Measurements from ENCODE around the gene WDR37.

Gene WDR37

DNA sequence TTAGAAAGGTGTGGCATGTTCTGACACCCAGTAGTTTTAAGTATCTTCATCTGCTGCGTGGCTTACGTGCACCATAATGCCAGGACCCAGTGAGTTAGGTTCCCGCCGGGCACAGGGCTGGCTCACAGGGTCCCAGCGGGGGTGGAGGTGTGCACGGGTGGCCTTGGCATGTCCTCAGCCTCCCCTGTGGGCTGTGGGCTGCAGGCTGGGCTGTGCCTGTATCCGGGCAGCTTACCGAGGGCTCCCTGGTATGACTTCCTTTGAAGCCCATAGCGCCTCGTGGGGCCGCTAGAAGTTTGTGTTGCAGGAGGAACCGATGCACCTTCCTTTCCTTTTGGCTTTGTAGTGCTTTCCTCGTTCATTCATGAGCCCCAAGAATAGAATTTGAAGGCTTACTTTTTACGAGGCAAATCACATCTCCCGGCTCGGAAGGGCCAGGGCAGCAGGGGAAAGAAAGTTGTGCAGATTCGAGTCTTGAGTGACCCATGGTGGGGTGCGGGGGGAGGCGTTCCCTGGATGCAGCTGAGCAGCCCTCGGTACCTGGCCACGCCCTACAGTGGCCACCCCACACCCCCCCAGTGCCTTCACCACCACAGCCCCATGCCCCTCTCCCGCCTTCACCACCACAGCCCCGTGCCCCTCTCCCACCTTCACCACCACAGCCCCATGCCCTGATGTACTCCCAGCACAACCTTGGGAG is 113.2 kb downstream of the WDR37 start:
- no peaks in the 10 kb centered on the region for H3K79me2 ChIP-seq (ENCODE audit: control insufficient read depth, low read length)
- no peaks in the 10 kb centered on the region for H3F3A ChIP-seq (ENCODE audit: control insufficient read depth, insufficient read depth)
- no peaks in the 10 kb centered on the region for H3K9me3 ChIP-seq (ENCODE audit: control insufficient read depth, insufficient read depth, low read length)
- H3K36me3 ChIP-seq (ENCODE audit: control insufficient read depth, low read length): no peaks in the 10 kb centered on the region
- no peak overlapping the region for H3K4me2 ChIP-seq (ENCODE audit: low read length)
- no peaks in the 10 kb centered on the region for H3K27me3 ChIP-seq (ENCODE audit: control insufficient read depth, low read length)
- TF ChIP-seq EZH2phosphoT487 (IDR thresholded peaks at IDR 0.05; ENCODE audit: borderline replicate concordance, low read length) (no peak), CTCF (IDR thresholded peaks at IDR 0.05; ENCODE audit: low read depth, low read length, poor library complexity, severe bottlenecking) (no peak)
- no peaks in the 10 kb centered on the region for H3K4me1 ChIP-seq (ENCODE audit: control insufficient read depth, low read length)
- no peaks in the 10 kb centered on the region for H3K9me2 ChIP-seq (replicated peaks; ENCODE audit: control insufficient read depth, low read length)
- no peak overlapping the region for H3K27ac ChIP-seq (ENCODE audit: low read depth, low read length)
- no peak overlapping the region for H3K4me3 ChIP-seq (ENCODE audit: low read length)
- H4K20me1 ChIP-seq (ENCODE audit: control insufficient read depth, insufficient read depth, low read depth, low read length): no peaks in the 10 kb centered on the region

DNA sequence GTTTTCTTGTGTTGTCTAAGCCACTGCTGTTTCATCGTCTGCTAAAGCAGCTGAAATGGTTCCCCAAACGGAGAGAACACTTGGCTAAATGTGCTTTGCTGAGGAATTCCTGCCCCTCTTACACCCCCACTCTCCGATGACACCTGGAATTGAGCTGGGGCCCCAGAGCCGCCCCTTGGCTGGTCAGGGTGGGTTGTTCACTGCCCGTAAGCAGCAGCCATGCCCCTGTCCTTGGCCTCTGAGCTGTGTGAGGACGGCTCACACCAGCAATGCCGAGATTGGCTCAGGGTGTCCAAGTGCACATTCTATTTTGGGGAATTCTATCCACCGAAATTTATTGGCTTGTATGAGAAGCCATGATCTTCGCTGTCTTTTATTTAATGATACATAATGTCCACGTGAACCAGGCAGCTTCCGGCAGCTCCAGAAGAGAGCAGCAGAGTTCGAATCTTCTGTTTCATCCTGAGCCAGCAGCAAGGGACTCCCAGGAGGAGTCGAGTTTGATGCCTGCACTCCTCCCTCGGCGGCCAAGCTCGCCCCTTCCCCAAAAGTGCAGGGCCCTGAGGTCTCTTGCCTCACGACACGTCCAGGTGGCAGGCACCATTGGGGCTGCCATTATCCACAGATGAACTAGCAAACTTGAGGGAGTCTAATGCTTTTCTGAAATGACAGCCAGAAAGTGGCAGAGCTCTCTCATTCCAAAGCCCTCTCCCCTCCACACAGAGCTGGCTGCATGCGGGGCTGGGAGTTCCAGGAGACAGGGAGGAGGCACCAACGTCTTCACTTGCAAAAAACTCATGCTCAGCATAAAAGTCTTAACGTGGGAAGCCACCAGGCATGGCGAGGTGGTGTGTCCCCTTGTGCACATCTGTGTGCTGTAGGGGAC is 114.0 kb downstream of the WDR37 start:
- no peaks in the 10 kb centered on the region for H3K36me3 ChIP-seq (ENCODE audit: control insufficient read depth, low read length)
- no peak overlapping the region for H3K4me2 ChIP-seq (ENCODE audit: low read length)
- H3K27ac ChIP-seq (ENCODE audit: low read depth, low read length): no peak overlapping the region
- no peak for TF ChIP-seq CTCF (IDR thresholded peaks at IDR 0.05; ENCODE audit: low read depth, low read length, poor library complexity, severe bottlenecking)
- TF ChIP-seq EZH2phosphoT487 (IDR thresholded peaks at IDR 0.05; ENCODE audit: borderline replicate concordance, low read length): no peak
- no peaks in the 10 kb centered on the region for H3K9me2 ChIP-seq (replicated peaks; ENCODE audit: control insufficient read depth, low read length)
- no peaks in the 10 kb centered on the region for H4K20me1 ChIP-seq (ENCODE audit: control insufficient read depth, insufficient read depth, low read depth, low read length)
- H3F3A ChIP-seq (ENCODE audit: control insufficient read depth, insufficient read depth): no peaks in the 10 kb centered on the region
- H3K9me3 ChIP-seq (ENCODE audit: control insufficient read depth, insufficient read depth, low read length): no peaks in the 10 kb centered on the region
- no peak overlapping the region for H3K4me3 ChIP-seq (ENCODE audit: low read length)
- H3K4me1 ChIP-seq (ENCODE audit: control insufficient read depth, low read length): no peaks in the 10 kb centered on the region
- H3K79me2 ChIP-seq (ENCODE audit: control insufficient read depth, low read length): no peaks in the 10 kb centered on the region
- no peaks in the 10 kb centered on the region for H3K27me3 ChIP-seq (ENCODE audit: control insufficient read depth, low read length)

GRCh38 chr10:1170867-1171180 is 114.6 kb downstream of the WDR37 start:
- no peak overlapping the region for H3K4me3 ChIP-seq (ENCODE audit: low read length)
- no peak overlapping the region for H3K27ac ChIP-seq (ENCODE audit: low read depth, low read length)
- no peaks in the 10 kb centered on the region for H3K27me3 ChIP-seq (ENCODE audit: control insufficient read depth, low read length)
- no peaks in the 10 kb centered on the region for H3K79me2 ChIP-seq (ENCODE audit: control insufficient read depth, low read length)
- no peaks in the 10 kb centered on the region for H3F3A ChIP-seq (ENCODE audit: control insufficient read depth, insufficient read depth)
- no peaks in the 10 kb centered on the region for H3K9me2 ChIP-seq (replicated peaks; ENCODE audit: control insufficient read depth, low read length)
- no peaks in the 10 kb centered on the region for H3K4me1 ChIP-seq (ENCODE audit: control insufficient read depth, low read length)
- TF ChIP-seq CTCF (IDR thresholded peaks at IDR 0.05; ENCODE audit: low read depth, low read length, poor library complexity, severe bottlenecking) (no peak), EZH2phosphoT487 (IDR thresholded peaks at IDR 0.05; ENCODE audit: borderline replicate concordance, low read length) (no peak)
- H3K36me3 ChIP-seq (ENCODE audit: control insufficient read depth, low read length): no peaks in the 10 kb centered on the region
- H3K9me3 ChIP-seq (ENCODE audit: control insufficient read depth, insufficient read depth, low read length): no peaks in the 10 kb centered on the region
- no peak overlapping the region for H3K4me2 ChIP-seq (ENCODE audit: low read length)
- no peaks in the 10 kb centered on the region for H4K20me1 ChIP-seq (ENCODE audit: control insufficient read depth, insufficient read depth, low read depth, low read length)

All from DOHH2 (cell line).